Stimulated activated CD4-positive, alpha-beta T cell treated with anti-CD3 and anti-CD28 coated beads, Interleukin-1b, Interleukin-23, amount 100 ng/mL, for 48 hours (primary cell): ENCODE data around the gene STK40.
A peak's percentile ranks its signal among the peaks of the same experiment; 100 is the strongest.

Experiments used
- DNase-seq: peaks from one replicate; pipeline ENCODE4 v3.0.0-alpha.2; 2020

The STK40 gene

GRCh38 chr1:36367798-36368197 lies 17.9 kb downstream of the STK40 start:
- DNase-seq = no peak

GRCh38 chr1:36367066-36367465 lies 18.7 kb downstream of the STK40 start:
- no peak for DNase-seq

GRCh38 chr1:36366091-36366661 lies 19.5 kb downstream of the STK40 start:
- DNase-seq = peak; percentile 55

GRCh38 chr1:36365381-36365780 lies 20.3 kb downstream of the STK40 start:
- DNase-seq = no peak

- DNase-seq = peak; percentile 35
These were observed 25.7 kb downstream of the STK40 start for GRCh38 chr1:36359911-36360550.

- no peak for DNase-seq
These were observed 26.3 kb downstream of the STK40 start for GRCh38 chr1:36359383-36359782.

GRCh38 chr1:36358514-36359084 lies 27.1 kb downstream of the STK40 start:
- no peak for DNase-seq

GRCh38 chr1:36355811-36356210 lies 29.9 kb downstream of the STK40 start:
- DNase-seq = no peak

GRCh38 chr1:36354486-36354885 lies 31.2 kb downstream of the STK40 start:
- no peak for DNase-seq

GRCh38 chr1:36352910-36353878 lies 32.5 kb downstream of the STK40 start:
- no peak for DNase-seq

GRCh38 chr1:36352125-36352909 lies 33.4 kb downstream of the STK40 start:
- DNase-seq = no peak

- no peak for DNase-seq
These were observed 34.3 kb downstream of the STK40 start for GRCh38 chr1:36351227-36351977.

- peak; percentile 40 for DNase-seq
These were observed 35.0 kb downstream of the STK40 start for GRCh38 chr1:36350659-36351226.

GRCh38 chr1:36349839-36350238 lies 35.9 kb downstream of the STK40 start:
- no peak for DNase-seq

GRCh38 chr1:36349241-36349671 lies 36.5 kb downstream of the STK40 start:
- DNase-seq = peak; percentile 48

- no peak for DNase-seq
These were observed 38.9 kb downstream of the STK40 start for GRCh38 chr1:36346741-36347370.

GRCh38 chr1:36345353-36345752 lies 40.4 kb downstream of the STK40 start:
- DNase-seq = no peak

- no peak for DNase-seq
These were observed 41.4 kb downstream of the STK40 start for GRCh38 chr1:36344395-36344680.

GRCh38 chr1:36343651-36344394 lies 41.9 kb downstream of the STK40 start:
- no peak for DNase-seq

GRCh38 chr1:36342426-36343185 lies 43.1 kb downstream of the STK40 start:
- DNase-seq = peak; percentile 43
